K562 (cell line): ENCODE data around the gene MGAT5. TPM values are rescaled to one million over a fixed set of nuclear protein-coding genes. Genes with fewer than 3 reads are reported as not detected.

Source experiments
- BCLAF1 ChIP-seq, 2 experiments: fragments of 450-650 bp in 1 of 2; IDR thresholded peaks; 2 replicates each; pipeline ENCODE4 v1.6.1; 2011 to 2017; ENCODE audit warnings: low read depth in 2 of 2, antibody characterized with exemption in 1 of 2, borderline replicate concordance in 1 of 2, low read length in 1 of 2, mild to moderate bottlenecking in 1 of 2, mixed read lengths in 1 of 2; ENCODE audit not compliant: control insufficient read depth in 1 of 2
- CTCF ChIP-seq, 3 experiments: IDR thresholded peaks in 2 of 3; conservative IDR thresholded peaks in 1 of 3; 2 replicates each; pipeline ENCODE4 v1.5.1; 2011 to 2012; ENCODE audit warnings: low read length in 3 of 3, mild to moderate bottlenecking in 3 of 3, control low read depth in 2 of 3, improper control_type of control experiment in 1 of 3, inconsistent platforms in 1 of 3, low read depth in 1 of 3, mixed read lengths in 1 of 3, moderate library complexity in 1 of 3; ENCODE audit not compliant: insufficient read depth in 2 of 3
- E2F8 ChIP-seq: fragments of 450-650 bp; IDR thresholded peaks from 2 replicates; pipeline ENCODE4 v1.7.1; 2018; ENCODE audit warnings: mild to moderate bottlenecking, low read depth; ENCODE audit not compliant: partially characterized antibody
- IRF9 ChIP-seq: fragments of 450-650 bp; IDR thresholded peaks from 2 replicates; pipeline ENCODE4 v1.6.1; 2016; ENCODE audit warnings: missing biosample characterization, missing genetic modification characterization
- JUN ChIP-seq, 2 experiments: sonication (generic) in 1 of 2; formaldehyde crosslinking in 1 of 2; IDR thresholded peaks; 2 replicates each; pipeline versions ENCODE4 v1.6.1 to v1.8.0; 2012 to 2022; ENCODE audit warnings: borderline replicate concordance in 2 of 2, mild to moderate bottlenecking in 2 of 2, improper control_type of control experiment in 1 of 2, low read depth in 1 of 2, low read length in 1 of 2, missing genetic modification reagents in 1 of 2
- PREB ChIP-seq: sonication (generic); formaldehyde crosslinking; IDR thresholded peaks from 2 replicates; pipeline ENCODE4 v1.8.1; 2023; ENCODE audit warnings: mild to moderate bottlenecking, missing genetic modification reagents
- ZEB2 ChIP-seq: fragments of 450-650 bp; IDR thresholded peaks from 2 replicates; pipeline ENCODE4 v1.6.1; 2016
- ZMIZ1 ChIP-seq, 2 experiments: fragments of 150-350 bp in 1 of 2; IDR thresholded peaks; 2 replicates each; pipeline ENCODE4 v1.6.1; 2012 to 2016; ENCODE audit warnings: low read depth in 2 of 2, low read length in 2 of 2, mild to moderate bottlenecking in 1 of 2, moderate library complexity in 1 of 2
- ZNF75A ChIP-seq: fragments of 450-650 bp; formaldehyde crosslinking; IDR thresholded peaks from 2 replicates; pipeline ENCODE4 v1.4.0; 2020; ENCODE audit warnings: mild to moderate bottlenecking
- polyA plus RNA-seq, 8 experiments: library from polyadenylated mRNA; depleted of rRNA in 4 of 8; stranded (reverse) in 5 of 8; unstranded in 3 of 8; fragments of >200 nt; fragmentation: Nextera tagmentation in 2 of 8; fragmentation: Illumina TruSeq in 1 of 8; extraction: Ambion mirVana in 2 of 8; extraction: Trizol in 1 of 8; gene quantifications; 2 replicates each; pipeline versions ENCODE4 v1.2.1 to v1.2.3, GENCODE V29; 2011 to 2014; ENCODE audit warnings: inconsistent platforms in 1 of 8, missing spikeins in 1 of 8
- total RNA-seq, 7 experiments: library from RNA; depleted of rRNA in 6 of 7; stranded (reverse); fragments of >200 nt in 6 of 7; fragmentation: Illumina TruSeq in 2 of 7; extraction: Trizol in 2 of 7; gene quantifications; 2 replicates each; pipeline versions ENCODE4 v1.2.1 to v1.2.3, GENCODE V29; 2011 to 2021; ENCODE audit warnings: low replicate concordance in 1 of 7

Gene MGAT5
- total and polyA plus RNA-seq, 9 of the 15 experiments (the other 6 are each of a cell fraction or from before 2014, with no cell fraction given): 1.6 to 18.6 (median 11.1) TPM

- TF ChIP-seq E2F8 (no peak), BCLAF1 (IDR thresholded peaks at IDR 0.05; ENCODE audit: borderline replicate concordance in 1 of 2, control insufficient read depth in 1 of 2, low read depth in 2 of 2, low read length in 1 of 2) (no peak), CTCF (IDR thresholded peaks at IDR 0.05 in 2 of 3, conservative IDR thresholded peaks at IDR 0.05 in 1 of 3; ENCODE audit: insufficient read depth in 2 of 3, low read depth in 1 of 3, low read length in 3 of 3) (no peak), JUN (IDR thresholded peaks at IDR 0.05; ENCODE audit: borderline replicate concordance, low read depth, low read length) (no peak), JUN (CRISPR knock-in tag; IDR thresholded peaks at IDR 0.05; ENCODE audit: borderline replicate concordance) (no peak), PREB (CRISPR knock-in tag) (no peak), ZEB2 (no peak), IRF9 (tag) (no peak), ZMIZ1 (IDR thresholded peaks at IDR 0.05; ENCODE audit: low read depth in 2 of 2, low read length in 2 of 2) (no peak), ZNF75A (CRISPR knock-in tag) (no peak)
- TF ChIP-seq, all 486 proteins: peak for 0
Observed at GRCh38 chr2:134429886-134430285, 176.0 kb downstream of the MGAT5 start (continued).
